H9 (cell line): Measurements from ENCODE around the gene DUSP6. TPM values are rescaled to one million over a fixed set of nuclear protein-coding genes. Genes with fewer than 3 reads are reported as not detected.

Experiments
- DNase-seq: peaks from one replicate; pipeline ENCODE4 v3.0.0-alpha.2; 2017
- H2AFZ ChIP-seq: one replicate; pipeline ENCODE4 v1.6.1; 2013; ENCODE audit warnings: mild to moderate bottlenecking, low read length, control low read depth, moderate library complexity
- H2AK5ac ChIP-seq: 2 replicates; pipeline ENCODE4 v1.6.1; 2013; ENCODE audit warnings: low read length, control low read depth, mixed read lengths; ENCODE audit not compliant: insufficient read length
- H2BK120ac ChIP-seq: one replicate; pipeline ENCODE4 v1.6.1; 2013; ENCODE audit warnings: low read depth, mild to moderate bottlenecking, low read length, control low read depth, inconsistent platforms; ENCODE audit not compliant: poor library complexity, severe bottlenecking
- H2BK12ac ChIP-seq: 2 replicates; pipeline ENCODE4 v1.6.1; 2013; ENCODE audit warnings: low read length, control low read depth, mixed read lengths, low read depth; ENCODE audit not compliant: insufficient read length
- H2BK15ac ChIP-seq: 2 replicates; pipeline ENCODE4 v1.6.1; 2013; ENCODE audit warnings: low read depth, low read length, control low read depth
- H2BK20ac ChIP-seq: one replicate; pipeline ENCODE4 v1.6.1; 2013; ENCODE audit warnings: low read depth, mild to moderate bottlenecking, low read length, control low read depth, inconsistent platforms; ENCODE audit not compliant: poor library complexity, severe bottlenecking
- H2BK5ac ChIP-seq: 2 replicates; pipeline ENCODE4 v1.6.1; 2013; ENCODE audit warnings: low read length, control low read depth, mixed read lengths; ENCODE audit not compliant: insufficient read length
- H3K14ac ChIP-seq: 2 replicates; pipeline ENCODE4 v1.6.1; 2013; ENCODE audit warnings: low read length, control low read depth; ENCODE audit not compliant: insufficient read depth
- H3K18ac ChIP-seq: 2 replicates; pipeline ENCODE4 v1.6.1; 2013; ENCODE audit warnings: low read depth, mild to moderate bottlenecking, mixed read lengths, low read length, control low read depth; ENCODE audit not compliant: insufficient read length
- H3K23ac ChIP-seq: 2 replicates; pipeline ENCODE4 v1.6.1; 2013; ENCODE audit warnings: low read length, control low read depth, mixed read lengths, low read depth; ENCODE audit not compliant: insufficient read length
- H3K23me2 ChIP-seq: 2 replicates; pipeline ENCODE4 v1.6.1; 2013; ENCODE audit warnings: low read depth, mild to moderate bottlenecking, mixed read lengths, low read length, control low read depth; ENCODE audit not compliant: insufficient read length, poor library complexity, severe bottlenecking
- H3K27ac ChIP-seq: 2 replicates; pipeline ENCODE4 v1.5.1; 2013; ENCODE audit warnings: low read length, control low read depth, mixed read lengths, low read depth; ENCODE audit not compliant: insufficient read length
- H3K27me3 ChIP-seq: 2 replicates; pipeline ENCODE4 v1.6.1; 2013; ENCODE audit warnings: low read length, control low read depth, inconsistent platforms; ENCODE audit not compliant: insufficient read depth
- H3K4ac ChIP-seq: 2 replicates; pipeline ENCODE4 v1.6.1; 2013; ENCODE audit warnings: low read depth, mild to moderate bottlenecking, control low read depth, inconsistent platforms, low read length, moderate library complexity
- H3K4me1 ChIP-seq: 2 replicates; pipeline ENCODE4 v1.6.1; 2013; ENCODE audit warnings: low read length, control low read depth, inconsistent platforms; ENCODE audit not compliant: insufficient read depth
- H3K4me2 ChIP-seq: 2 replicates; pipeline ENCODE4 v1.6.1; 2013; ENCODE audit warnings: low read length, control low read depth, mixed read lengths; ENCODE audit not compliant: insufficient read length, insufficient read depth
- H3K56ac ChIP-seq: 2 replicates; pipeline ENCODE4 v1.6.1; 2013; ENCODE audit warnings: low read depth, mild to moderate bottlenecking, mixed read lengths, low read length, control low read depth; ENCODE audit not compliant: insufficient read length
- H3K79me1 ChIP-seq: 2 replicates; pipeline ENCODE4 v1.6.1; 2013; ENCODE audit warnings: low read depth, mild to moderate bottlenecking, moderate library complexity, low read length, control low read depth, inconsistent platforms; ENCODE audit not compliant: insufficient read depth, poor library complexity, severe bottlenecking
- H3K79me2 ChIP-seq: 2 replicates; pipeline ENCODE4 v1.6.1; 2013; ENCODE audit warnings: low read length, control low read depth, inconsistent platforms; ENCODE audit not compliant: insufficient read depth
- H3K9ac ChIP-seq: 2 replicates; pipeline ENCODE4 v1.6.1; 2013; ENCODE audit warnings: low read length, control low read depth, mixed read lengths; ENCODE audit not compliant: insufficient read length; ENCODE audit errors: extremely low read depth
- H3K9me3 ChIP-seq: one replicate; pipeline ENCODE4 v1.6.1; 2013; ENCODE audit warnings: low read depth, low read length, inconsistent platforms; ENCODE audit not compliant: control insufficient read depth
- H3T11ph ChIP-seq: one replicate; pipeline ENCODE4 v1.6.1; 2013; ENCODE audit warnings: mild to moderate bottlenecking, low read length, control low read depth, inconsistent platforms
- H4K20me1 ChIP-seq: one replicate; pipeline ENCODE4 v1.6.1; 2013; ENCODE audit not compliant: control insufficient read depth, insufficient read length, insufficient read depth
- H4K5ac ChIP-seq: 2 replicates; pipeline ENCODE4 v1.6.1; 2013; ENCODE audit warnings: low read depth, mild to moderate bottlenecking, mixed read lengths, low read length, control low read depth; ENCODE audit not compliant: insufficient read length
- H4K8ac ChIP-seq: replicated peaks from 2 replicates; pipeline ENCODE4 v1.6.1; 2013; ENCODE audit warnings: low read length, control low read depth, mixed read lengths, low read depth; ENCODE audit not compliant: insufficient read length
- H4K91ac ChIP-seq: 2 replicates; pipeline ENCODE4 v1.6.1; 2013; ENCODE audit warnings: low read depth, mild to moderate bottlenecking, moderate library complexity, mixed read lengths, low read length, control low read depth; ENCODE audit not compliant: insufficient read length
- H3K27ac Mint-ChIP-seq, 3 experiments: 2 replicates in 2 of 3; 3 replicates in 1 of 3; pipeline ENCODE4 v1.8.0; 2020 to 2021; ENCODE audit warnings: mixed read lengths in 3 of 3, mild to moderate bottlenecking in 1 of 3, moderate library complexity in 1 of 3
- H3K27me3 Mint-ChIP-seq: 2 replicates; pipeline ENCODE4 v1.8.0; 2021; ENCODE audit warnings: low read depth, mild to moderate bottlenecking, moderate library complexity, mixed read lengths
- H3K36me3 Mint-ChIP-seq, 3 experiments: 2 replicates in 2 of 3; 3 replicates in 1 of 3; pipeline ENCODE4 v1.8.0; 2020 to 2021; ENCODE audit warnings: low read depth in 3 of 3, mixed read lengths in 3 of 3; ENCODE audit not compliant: insufficient read depth in 1 of 3
- H3K4me1 Mint-ChIP-seq, 2 experiments: 2 replicates each; pipeline ENCODE4 v1.8.0; 2020; ENCODE audit warnings: mixed read lengths in 2 of 2
- H3K4me3 Mint-ChIP-seq, 2 experiments: 2 replicates in 1 of 2; 3 replicates in 1 of 2; pipeline ENCODE4 v1.8.0; 2020 to 2021; ENCODE audit warnings: mild to moderate bottlenecking in 2 of 2, mixed read lengths in 2 of 2, moderate library complexity in 1 of 2
- H3K9me3 Mint-ChIP-seq, 2 experiments: 2 replicates in 1 of 2; 3 replicates in 1 of 2; pipeline ENCODE4 v1.8.0; 2020; ENCODE audit warnings: mild to moderate bottlenecking in 2 of 2, mixed read lengths in 2 of 2, moderate library complexity in 1 of 2
- WGBS: extraction: QIAGEN DNeasy Blood & Tissue Kit; methylation state at CpG from one replicate; pipeline ENCODE4 v1.1.7; 2013; ENCODE audit warnings: missing lambda C conversion rate, low lambda C conversion rate, mixed read lengths; ENCODE audit not compliant: insufficient read length; ENCODE audit errors: extremely low coverage; 5-methylcytosine and 5-hydroxymethylcytosine counted together
- total RNA-seq: library from RNA; stranded (reverse); gene quantifications from 2 replicates; pipeline ENCODE4 v1.2.1, GENCODE V29; 2021
- TF ChIP-seq, protein P1 (sequence below): fragments of 200-600 bp; sonication (generic); conservative IDR thresholded peaks from 3 replicates; pipeline ENCODE4 v1.8.0; 2021; ENCODE audit warnings: antibody characterized with exemption, mild to moderate bottlenecking

Gene DUSP6
- total RNA-seq, 1 experiment from 2014 or later: 35.3 TPM

DNA sequence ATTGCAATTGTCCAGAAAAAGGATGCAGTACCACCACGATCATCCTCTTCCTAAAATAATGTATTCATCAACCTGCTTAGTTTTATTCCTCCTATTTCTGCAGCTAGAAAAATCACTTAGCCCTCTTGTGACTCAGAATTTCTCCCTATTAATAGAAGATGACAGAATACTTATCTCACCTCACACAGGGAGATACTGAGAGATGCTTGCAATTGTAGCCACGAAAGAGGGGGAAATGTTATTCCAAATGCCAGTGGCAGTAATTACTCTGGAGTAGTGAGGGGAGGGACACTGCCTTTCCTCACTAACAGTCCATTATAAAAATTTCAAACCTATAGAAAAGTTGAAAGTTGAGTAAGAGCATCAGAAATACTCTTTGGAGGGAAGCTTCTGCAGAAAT is 11.8 kb upstream of the DUSP6 start:
- peaks cover 0 to 5% of the 10 kb centered on the region in 2 experiments; a peak in 2 of 4 replicates for H3K4me1 Mint-ChIP-seq
- H2AK5ac ChIP-seq: no peak overlapping the region
- H2BK12ac ChIP-seq: no peak overlapping the region
- no peaks in the 10 kb centered on the region for H3K79me1 ChIP-seq
- no peaks in the 10 kb centered on the region for H4K20me1 ChIP-seq
- H2BK15ac ChIP-seq: no peak overlapping the region
- H3K79me2 ChIP-seq: no peaks in the 10 kb centered on the region
- H3K56ac ChIP-seq: no peak overlapping the region
- H3K18ac ChIP-seq: no peak overlapping the region
- no peak overlapping the region for H3K14ac ChIP-seq
- no peak overlapping the region for H3K27ac ChIP-seq
- H3K27ac Mint-ChIP-seq: no peak overlapping the region
- H2BK120ac ChIP-seq: no peak overlapping the region
- H2BK20ac ChIP-seq: no peak overlapping the region
- H2AFZ ChIP-seq: no peak overlapping the region
- no peak overlapping the region for H3K4ac ChIP-seq
- H4K8ac ChIP-seq: no peak overlapping the region
- H3K36me3 Mint-ChIP-seq: no peaks in the 10 kb centered on the region
- H4K91ac ChIP-seq: no peak overlapping the region
- H3K9ac ChIP-seq: no peak overlapping the region
- no peak overlapping the region for H3K4me3 Mint-ChIP-seq
- no peak overlapping the region for H3K4me2 ChIP-seq
- TF ChIP-seq, protein P1, sequence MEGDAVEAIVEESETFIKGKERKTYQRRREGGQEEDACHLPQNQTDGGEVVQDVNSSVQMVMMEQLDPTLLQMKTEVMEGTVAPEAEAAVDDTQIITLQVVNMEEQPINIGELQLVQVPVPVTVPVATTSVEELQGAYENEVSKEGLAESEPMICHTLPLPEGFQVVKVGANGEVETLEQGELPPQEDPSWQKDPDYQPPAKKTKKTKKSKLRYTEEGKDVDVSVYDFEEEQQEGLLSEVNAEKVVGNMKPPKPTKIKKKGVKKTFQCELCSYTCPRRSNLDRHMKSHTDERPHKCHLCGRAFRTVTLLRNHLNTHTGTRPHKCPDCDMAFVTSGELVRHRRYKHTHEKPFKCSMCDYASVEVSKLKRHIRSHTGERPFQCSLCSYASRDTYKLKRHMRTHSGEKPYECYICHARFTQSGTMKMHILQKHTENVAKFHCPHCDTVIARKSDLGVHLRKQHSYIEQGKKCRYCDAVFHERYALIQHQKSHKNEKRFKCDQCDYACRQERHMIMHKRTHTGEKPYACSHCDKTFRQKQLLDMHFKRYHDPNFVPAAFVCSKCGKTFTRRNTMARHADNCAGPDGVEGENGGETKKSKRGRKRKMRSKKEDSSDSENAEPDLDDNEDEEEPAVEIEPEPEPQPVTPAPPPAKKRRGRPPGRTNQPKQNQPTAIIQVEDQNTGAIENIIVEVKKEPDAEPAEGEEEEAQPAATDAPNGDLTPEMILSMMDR: no peak
- H3K23ac ChIP-seq: no peak overlapping the region
- no peaks in the 10 kb centered on the region for H3K27me3 ChIP-seq
- no peaks in the 10 kb centered on the region for H3K9me3 ChIP-seq
- H3K23me2 ChIP-seq: no peaks in the 10 kb centered on the region
- no peak overlapping the region for H3T11ph ChIP-seq
- DNase-seq: no peak
- no peak overlapping the region for H4K5ac ChIP-seq
- peaks cover 27% of the 10 kb centered on the region for H3K27me3 Mint-ChIP-seq
- no CpG with 5 or more reads among the region's 2 CpGs for WGBS
- H3K9me3 Mint-ChIP-seq: no peaks in the 10 kb centered on the region
- H2BK5ac ChIP-seq: no peak overlapping the region
- H3K4me1 ChIP-seq: 0 out of 2 replicates have a peak, but pooled peaks cover 5% of the 10 kb centered on the region
